Measurements from ENCODE around the gene ZWILCH.

ZWILCH gene

DNA sequence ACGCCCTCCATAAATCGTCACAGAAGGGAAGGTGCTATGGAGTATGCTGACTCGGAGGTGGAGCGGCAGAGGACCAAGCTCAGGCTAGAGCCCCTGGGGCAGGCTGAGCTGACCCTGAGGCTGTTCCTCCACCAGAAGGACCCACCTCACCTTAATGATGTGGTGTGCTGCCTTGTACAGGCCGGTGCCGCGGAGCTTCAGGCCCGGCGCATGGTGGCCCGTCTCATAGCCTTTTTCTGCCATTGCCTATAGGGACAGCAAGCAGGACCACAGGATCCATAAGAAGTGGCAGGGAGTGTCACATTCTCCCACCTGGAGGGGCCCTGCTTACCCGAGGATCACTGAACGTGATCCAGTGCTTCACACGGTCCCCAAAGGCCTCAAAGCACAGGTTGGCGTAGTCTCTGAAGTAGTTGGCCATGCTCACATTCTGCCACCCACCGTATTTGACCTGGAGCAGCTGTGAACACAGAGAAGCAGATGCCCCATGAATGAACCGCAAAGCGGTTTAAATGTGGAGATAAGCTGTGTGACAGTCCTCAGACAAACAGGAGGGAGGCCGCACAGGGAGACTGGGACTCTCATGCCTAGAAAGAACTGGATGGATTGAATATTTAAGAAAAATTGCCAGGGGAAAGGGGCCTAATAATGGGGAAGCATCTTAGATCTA is 55.9 kb downstream of the ZWILCH start:
- Histone ChIP-seq H3K9ac (ENCODE audit: low read length) (no peak overlapping the region), H3K36me3 (ENCODE audit: insufficient read depth, low read length) (no peaks in the 10 kb centered on the region), H3K4me3 (ENCODE audit: low read depth in 1 of 2, low read length in 2 of 2) (no peak overlapping the region), H3K4me1 (ENCODE audit: insufficient read depth, low read length) (no peaks in the 10 kb centered on the region), H3K9me3 (ENCODE audit: low read length) (no peaks in the 10 kb centered on the region), H3K27ac (ENCODE audit: low read depth, low read length) (no peak overlapping the region), H3K27me3 (ENCODE audit: control insufficient read depth in 1 of 2, insufficient read depth in 2 of 2, low read length in 2 of 2) (no peaks in the 10 kb centered on the region)

DNA sequence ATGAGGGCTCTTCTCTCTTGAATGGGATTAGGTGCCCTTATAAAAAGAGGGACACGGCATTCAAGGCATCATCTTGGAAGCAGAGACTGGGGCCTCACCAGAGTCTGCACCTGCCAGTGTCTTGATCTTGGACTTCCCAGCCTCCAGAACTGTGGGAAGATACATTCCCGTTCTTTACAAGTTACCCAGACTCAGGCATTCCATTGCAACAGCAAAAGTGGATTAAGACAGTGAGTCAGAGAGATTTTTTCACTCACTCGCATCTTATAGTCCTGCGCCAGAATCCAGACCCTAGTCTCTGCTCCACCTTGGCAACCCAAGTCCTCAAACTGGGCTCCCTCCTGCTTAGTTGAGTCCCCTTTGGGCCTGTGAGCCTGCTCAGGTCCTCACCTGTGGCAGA is 58.0 kb downstream of the ZWILCH start:
- Histone ChIP-seq H3K9me3 (ENCODE audit: low read length) (no peaks in the 10 kb centered on the region), H3K27me3 (ENCODE audit: control insufficient read depth in 1 of 2, insufficient read depth in 2 of 2, low read length in 2 of 2) (no peaks in the 10 kb centered on the region), H3K27ac (ENCODE audit: low read depth, low read length) (no peak overlapping the region), H3K4me3 (ENCODE audit: low read depth in 1 of 2, low read length in 2 of 2) (no peak overlapping the region), H3K9ac (ENCODE audit: low read length) (no peak overlapping the region), H3K4me1 (ENCODE audit: insufficient read depth, low read length) (no peaks in the 10 kb centered on the region), H3K36me3 (ENCODE audit: insufficient read depth, low read length) (no peaks in the 10 kb centered on the region)

DNA sequence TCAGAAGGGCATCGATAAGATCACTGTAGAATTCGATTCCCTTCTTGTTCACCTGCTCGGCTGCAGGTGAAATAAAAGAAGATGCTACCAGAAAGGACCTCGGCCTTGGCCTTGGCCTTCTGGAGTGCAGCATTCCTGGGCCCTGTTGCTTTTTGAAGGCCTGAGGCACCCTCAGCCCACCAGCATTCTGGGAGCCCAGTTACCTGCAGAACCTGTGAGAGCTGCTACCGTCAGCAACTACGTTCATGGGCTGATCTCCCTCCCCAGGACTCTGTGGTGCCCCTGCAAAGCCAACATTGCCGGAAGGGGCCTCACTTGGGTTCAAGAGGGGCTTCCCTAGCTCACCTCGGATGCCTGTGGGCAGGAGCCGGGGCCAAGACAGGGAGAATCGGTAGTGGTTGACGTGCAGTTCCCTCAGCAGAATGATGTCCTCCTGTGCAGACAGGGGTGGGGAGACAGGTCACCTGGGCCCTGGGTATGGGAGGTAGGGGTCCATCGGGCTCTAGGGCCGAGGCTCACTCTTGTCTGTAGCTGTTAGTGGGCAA is 58.5 kb downstream of the ZWILCH start:
- H3K9ac ChIP-seq (ENCODE audit: low read length): no peak overlapping the region
- no peak overlapping the region for H3K27ac ChIP-seq (ENCODE audit: low read depth, low read length)
- H3K4me3 ChIP-seq (ENCODE audit: low read depth in 1 of 2, low read length in 2 of 2): no peak overlapping the region
- no peaks in the 10 kb centered on the region for H3K9me3 ChIP-seq (ENCODE audit: low read length)
- H3K36me3 ChIP-seq (ENCODE audit: insufficient read depth, low read length): no peaks in the 10 kb centered on the region
- no peaks in the 10 kb centered on the region for H3K4me1 ChIP-seq (ENCODE audit: insufficient read depth, low read length)
- H3K27me3 ChIP-seq (ENCODE audit: control insufficient read depth in 1 of 2, insufficient read depth in 2 of 2, low read length in 2 of 2): no peaks in the 10 kb centered on the region

DNA sequence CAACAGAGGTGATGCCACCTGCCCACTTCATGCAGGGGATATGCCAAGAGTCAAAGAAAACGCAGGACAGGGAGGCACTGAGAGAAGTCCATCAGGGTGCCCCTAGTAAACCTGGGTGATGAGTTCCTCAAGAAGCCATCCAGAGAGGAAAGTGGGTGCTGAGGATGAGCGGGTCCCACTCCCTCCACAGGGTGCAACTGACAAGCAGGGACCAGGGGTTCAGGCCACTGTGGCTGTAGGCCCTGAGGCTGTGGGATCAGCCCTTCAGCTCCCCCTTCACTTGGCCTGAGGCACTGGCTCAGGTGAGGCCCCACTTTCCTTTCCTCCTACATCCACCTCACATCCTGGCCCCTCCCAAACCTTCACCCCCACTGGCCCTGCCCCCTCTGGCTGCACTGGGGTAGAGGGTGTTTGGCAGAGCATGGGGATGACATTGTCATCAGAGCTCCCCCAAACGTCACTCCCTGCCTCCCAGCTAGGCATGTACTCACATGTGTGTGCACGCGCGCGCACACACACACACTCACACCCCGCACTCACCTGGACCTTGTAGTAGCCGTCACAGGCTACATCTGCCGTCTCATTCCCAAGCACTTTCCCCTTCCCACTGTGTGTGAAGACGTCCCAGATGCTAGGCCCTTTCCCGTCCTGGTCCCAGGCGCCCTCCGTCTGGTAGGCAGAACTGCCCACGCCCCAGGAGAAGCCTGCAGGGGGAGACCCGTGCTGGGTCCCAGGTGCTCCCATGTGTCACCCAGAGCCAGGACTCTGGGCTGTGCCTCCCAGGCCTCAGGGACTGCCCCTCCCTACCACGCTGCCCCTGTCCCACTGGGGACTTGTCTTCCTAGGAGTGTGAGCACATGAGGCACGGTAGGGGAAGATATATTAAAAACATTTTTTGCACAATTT is 59.3 kb downstream of the ZWILCH start:
- Histone ChIP-seq H3K9ac (ENCODE audit: low read length) (no peak overlapping the region), H3K9me3 (ENCODE audit: low read length) (no peaks in the 10 kb centered on the region), H3K36me3 (ENCODE audit: insufficient read depth, low read length) (no peaks in the 10 kb centered on the region), H3K27me3 (ENCODE audit: control insufficient read depth in 1 of 2, insufficient read depth in 2 of 2, low read length in 2 of 2) (no peaks in the 10 kb centered on the region), H3K4me1 (ENCODE audit: insufficient read depth, low read length) (no peaks in the 10 kb centered on the region), H3K4me3 (ENCODE audit: low read depth in 1 of 2, low read length in 2 of 2) (no peak overlapping the region), H3K27ac (ENCODE audit: low read depth, low read length) (no peak overlapping the region)

- H3K36me3 ChIP-seq (ENCODE audit: insufficient read depth, low read length): no peaks in the 10 kb centered on the region
- H3K9ac ChIP-seq (ENCODE audit: low read length): no peak overlapping the region
- H3K4me1 ChIP-seq (ENCODE audit: insufficient read depth, low read length): no peaks in the 10 kb centered on the region
- no peaks in the 10 kb centered on the region for H3K9me3 ChIP-seq (ENCODE audit: low read length)
- no peak overlapping the region for H3K27ac ChIP-seq (ENCODE audit: low read depth, low read length)
- H3K4me3 ChIP-seq (ENCODE audit: low read depth in 1 of 2, low read length in 2 of 2): no peak overlapping the region
- no peaks in the 10 kb centered on the region for H3K27me3 ChIP-seq (ENCODE audit: control insufficient read depth in 1 of 2, insufficient read depth in 2 of 2, low read length in 2 of 2)
Measured at GRCh38 chr15:66565141-66565641, 60.1 kb downstream of the ZWILCH start.

DNA sequence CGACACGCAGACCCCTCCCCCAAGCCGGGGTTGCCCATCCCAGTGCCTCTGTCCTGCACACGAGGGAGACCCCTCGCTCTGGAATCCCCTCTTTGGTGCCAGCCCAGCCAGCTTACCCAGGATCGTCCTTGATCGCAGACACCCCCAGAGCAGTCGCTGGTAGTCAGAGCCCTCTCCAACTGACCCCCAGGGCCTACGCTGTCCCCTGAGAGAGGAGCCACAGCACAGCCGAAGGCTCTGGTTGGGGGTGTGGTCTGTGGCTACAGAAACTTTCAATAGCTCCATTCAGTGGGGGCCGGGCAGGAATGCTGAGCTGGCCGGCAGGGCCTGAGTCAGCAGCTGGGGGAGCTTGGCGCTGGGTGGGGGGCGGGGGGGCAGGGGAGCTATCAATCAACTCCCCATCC is 60.6 kb downstream of the ZWILCH start, which contains the start of gene LCTL:
TSS of gene LCTL (minus strand) at position 258 of the 404 bp plus-strand sequence. CDS start 633 bp downstream, outside the sequence.
- no peak within 1 kb of the TSS for H3K4me3 ChIP-seq (ENCODE audit: low read depth in 1 of 2, low read length in 2 of 2)
- H3K9ac ChIP-seq (ENCODE audit: low read length): no peak within 1 kb of the TSS

DNA sequence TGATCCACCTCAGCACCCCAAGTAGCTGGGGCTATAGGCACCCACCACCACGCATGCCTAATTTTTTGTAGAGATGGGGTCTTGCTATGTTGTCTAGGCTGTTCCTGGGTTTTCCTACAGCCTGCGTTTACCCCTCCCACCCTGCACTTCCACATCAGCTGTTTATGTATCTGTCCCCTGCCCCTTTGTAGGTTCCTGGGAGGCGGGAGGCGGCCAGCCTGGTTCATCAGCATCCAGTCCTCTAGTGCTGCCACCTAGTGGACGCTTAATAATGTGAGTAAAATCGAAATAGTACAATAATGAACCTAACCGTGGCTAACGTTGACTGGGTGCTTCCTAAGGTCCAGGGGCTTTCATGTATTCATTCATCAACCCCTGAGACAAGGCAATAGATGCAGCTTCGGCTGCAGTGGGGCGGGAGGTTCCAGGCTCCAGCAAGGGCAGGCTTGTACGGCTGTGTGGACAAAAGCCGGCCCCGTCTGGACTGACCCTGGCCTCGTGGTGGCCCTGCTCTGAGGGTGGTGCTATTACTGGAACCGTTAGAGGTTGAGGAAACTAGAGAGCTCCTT is 61.9 kb downstream of the ZWILCH start:
- Histone ChIP-seq H3K27me3 (ENCODE audit: control insufficient read depth in 1 of 2, insufficient read depth in 2 of 2, low read length in 2 of 2) (no peaks in the 10 kb centered on the region), H3K9ac (ENCODE audit: low read length) (no peak overlapping the region), H3K27ac (ENCODE audit: low read depth, low read length) (no peak overlapping the region), H3K4me1 (ENCODE audit: insufficient read depth, low read length) (no peaks in the 10 kb centered on the region), H3K4me3 (ENCODE audit: low read depth in 1 of 2, low read length in 2 of 2) (no peak overlapping the region), H3K36me3 (ENCODE audit: insufficient read depth, low read length) (no peaks in the 10 kb centered on the region), H3K9me3 (ENCODE audit: low read length) (no peaks in the 10 kb centered on the region)

More for the DNA sequence above, 60.6 kb downstream of the ZWILCH start, which contains the start of gene LCTL:
- no peak within 1 kb of the TSS for H3K27ac ChIP-seq (ENCODE audit: low read depth, low read length)
- no peaks in the 10 kb centered on the region for H3K9me3 ChIP-seq (ENCODE audit: low read length)
- no peaks in the 10 kb centered on the region for H3K27me3 ChIP-seq (ENCODE audit: control insufficient read depth in 1 of 2, insufficient read depth in 2 of 2, low read length in 2 of 2)
- no peaks in the 10 kb centered on the region for H3K4me1 ChIP-seq (ENCODE audit: insufficient read depth, low read length)
- H3K36me3 ChIP-seq (ENCODE audit: insufficient read depth, low read length): no peaks in the 10 kb centered on the region

- Histone ChIP-seq H3K36me3 (ENCODE audit: insufficient read depth, low read length) (no peaks in the 10 kb centered on the region), H3K27me3 (ENCODE audit: control insufficient read depth in 1 of 2, insufficient read depth in 2 of 2, low read length in 2 of 2) (no peaks in the 10 kb centered on the region), H3K9ac (ENCODE audit: low read length) (no peak overlapping the region)
Measured at GRCh38 chr15:66567897-66568296, 62.8 kb downstream of the ZWILCH start.

DNA sequence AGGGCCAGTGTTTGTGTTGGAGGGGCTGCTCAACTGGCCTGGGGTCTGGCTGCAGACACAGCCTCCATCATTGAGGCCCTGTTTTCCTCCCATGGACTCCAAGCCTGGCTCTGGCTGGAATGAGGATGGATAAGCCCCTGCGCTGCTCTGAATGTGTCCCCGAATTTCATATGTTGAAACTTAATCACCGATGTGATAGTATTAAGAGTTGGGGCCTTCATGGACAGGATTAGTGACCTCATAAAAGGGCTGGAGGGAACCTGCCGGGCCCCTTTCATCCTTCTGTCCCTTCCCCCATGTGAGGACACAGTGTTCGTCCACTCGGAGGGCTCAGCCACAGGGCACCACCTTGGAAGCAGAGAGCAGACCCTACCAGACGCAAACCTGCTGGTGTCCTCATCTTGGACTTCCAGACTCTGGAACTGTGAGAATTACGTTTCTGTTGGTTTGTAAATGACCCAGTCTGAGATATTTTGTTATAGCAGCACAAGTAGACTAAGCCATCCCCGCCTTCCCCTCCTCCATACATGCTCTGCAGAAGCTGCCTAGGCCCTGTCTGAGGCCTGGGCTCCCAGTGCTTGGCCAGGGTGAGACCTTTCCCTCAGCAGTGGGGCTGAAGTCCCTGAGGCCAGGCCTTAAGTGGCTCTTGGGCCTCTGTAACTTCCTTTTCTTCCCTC is 64.5 kb downstream of the ZWILCH start:
- Histone ChIP-seq H3K27ac (ENCODE audit: low read depth, low read length) (no peak overlapping the region), H3K27me3 (ENCODE audit: control insufficient read depth in 1 of 2, insufficient read depth in 2 of 2, low read length in 2 of 2) (no peaks in the 10 kb centered on the region), H3K9ac (ENCODE audit: low read length) (no peak overlapping the region), H3K9me3 (ENCODE audit: low read length) (no peaks in the 10 kb centered on the region), H3K4me1 (ENCODE audit: insufficient read depth, low read length) (no peaks in the 10 kb centered on the region), H3K4me3 (ENCODE audit: low read depth in 1 of 2, low read length in 2 of 2) (no peak overlapping the region), H3K36me3 (ENCODE audit: insufficient read depth, low read length) (no peaks in the 10 kb centered on the region)

More at GRCh38 chr15:66567897-66568296, 62.8 kb downstream of the ZWILCH start:
- Histone ChIP-seq H3K9me3 (ENCODE audit: low read length) (no peaks in the 10 kb centered on the region), H3K4me3 (ENCODE audit: low read depth in 1 of 2, low read length in 2 of 2) (no peak overlapping the region), H3K27ac (ENCODE audit: low read depth, low read length) (no peak overlapping the region), H3K4me1 (ENCODE audit: insufficient read depth, low read length) (no peaks in the 10 kb centered on the region)

DNA sequence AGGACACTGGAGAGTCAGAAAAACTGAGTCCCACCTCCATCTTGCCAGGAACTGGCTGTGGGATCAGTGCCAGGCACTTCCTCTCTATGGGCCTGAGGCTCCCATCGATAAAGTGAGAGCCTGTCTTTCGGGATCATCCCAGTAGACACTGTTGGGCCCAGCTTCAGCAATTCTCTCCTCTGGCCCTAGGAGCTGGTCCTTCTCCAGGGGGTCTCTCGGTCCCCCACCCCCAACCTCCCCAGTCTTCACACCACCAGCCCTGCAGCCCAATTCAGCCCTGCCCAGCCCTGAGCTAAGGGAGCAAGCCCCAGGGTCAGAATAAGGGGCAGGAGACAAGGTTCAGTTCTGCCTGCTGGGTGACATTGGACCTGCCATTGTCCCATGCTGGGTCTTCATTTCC is 65.2 kb downstream of the ZWILCH start:
- Histone ChIP-seq H3K4me1 (ENCODE audit: insufficient read depth, low read length) (no peaks in the 10 kb centered on the region), H3K9ac (ENCODE audit: low read length) (no peak overlapping the region), H3K9me3 (ENCODE audit: low read length) (no peaks in the 10 kb centered on the region), H3K27ac (ENCODE audit: low read depth, low read length) (no peak overlapping the region), H3K27me3 (ENCODE audit: control insufficient read depth in 1 of 2, insufficient read depth in 2 of 2, low read length in 2 of 2) (no peaks in the 10 kb centered on the region), H3K4me3 (ENCODE audit: low read depth in 1 of 2, low read length in 2 of 2) (no peak overlapping the region), H3K36me3 (ENCODE audit: insufficient read depth, low read length) (no peaks in the 10 kb centered on the region)

Data from muscle layer of colon (tissue), 2 donors.